KMS-11 (cell line): ENCODE measurements around the gene ELFN2.

ENCODE experiments used
- H2AFZ ChIP-seq: fragments of 200-600 bp; sonication (generic); 2 replicates; pipeline ENCODE4 v1.6.1; 2016; ENCODE audit warnings: antibody characterized with exemption, mixed run types, low read depth
- H3K27ac ChIP-seq: fragments of 200-600 bp; sonication (generic); 2 replicates; pipeline ENCODE4 v1.6.1; 2016; ENCODE audit warnings: mild to moderate bottlenecking, mixed run types
- H3K27me3 ChIP-seq: fragments of 200-600 bp; sonication (generic); 2 replicates; pipeline ENCODE4 v1.6.1; 2017; ENCODE audit warnings: mild to moderate bottlenecking, low read depth, mixed run types, moderate library complexity; ENCODE audit not compliant: insufficient read depth
- H3K36me3 ChIP-seq: fragments of 200-600 bp; sonication (generic); 2 replicates; pipeline ENCODE4 v1.6.1; 2017; ENCODE audit warnings: mild to moderate bottlenecking, mixed run types; ENCODE audit not compliant: insufficient read depth
- H3K4me1 ChIP-seq: fragments of 200-600 bp; sonication (generic); 2 replicates; pipeline ENCODE4 v1.6.1; 2016; ENCODE audit warnings: mild to moderate bottlenecking, low read depth, mixed run types; ENCODE audit not compliant: poor library complexity, severe bottlenecking
- H3K4me2 ChIP-seq: fragments of 200-600 bp; sonication (generic); 2 replicates; pipeline ENCODE4 v1.7.0; 2016; ENCODE audit warnings: mild to moderate bottlenecking, mixed run types
- H3K4me3 ChIP-seq: fragments of 200-600 bp; sonication (generic); IDR thresholded peaks from 2 replicates; pipeline ENCODE4 v1.6.1; 2017; ENCODE audit warnings: low read depth, low read length, mixed read lengths; ENCODE audit not compliant: insufficient read depth
- H3K79me2 ChIP-seq: fragments of 200-600 bp; sonication (generic); 2 replicates; pipeline ENCODE4 v1.6.1; 2016; ENCODE audit warnings: low read depth, mixed run types; ENCODE audit not compliant: insufficient read depth
- H3K9ac ChIP-seq: fragments of 200-600 bp; sonication (generic); 2 replicates; pipeline ENCODE4 v1.6.1; 2016; ENCODE audit warnings: mild to moderate bottlenecking, mixed run types
- H4K20me1 ChIP-seq: fragments of 200-600 bp; sonication (generic); 2 replicates; pipeline ENCODE4 v1.6.1; 2016; ENCODE audit warnings: mild to moderate bottlenecking, mixed run types; ENCODE audit not compliant: insufficient read depth
- CTCF ChIP-seq: fragments of 200-600 bp; sonication (generic); conservative IDR thresholded peaks from 2 replicates; pipeline ENCODE4 v1.6.1; 2017; ENCODE audit warnings: low read depth, mild to moderate bottlenecking, antibody characterized with exemption, low read length, moderate library complexity, mixed read lengths

The ELFN2 gene

GRCh38 chr22:37374571-37374970 lies 52.7 kb downstream of the ELFN2 start:
- H3K4me2 ChIP-seq = no peak overlapping the region
- H3K79me2 ChIP-seq = no peaks in the 10 kb centered on the region
- no peak overlapping the region for H2AFZ ChIP-seq
- H3K27ac ChIP-seq = no peak overlapping the region
- peaks cover 9% of the 10 kb centered on the region; the same call in 1 of the 2 replicates for H3K27me3 ChIP-seq
- H3K4me3 ChIP-seq = no peak overlapping the region
- no peaks in the 10 kb centered on the region for H4K20me1 ChIP-seq
- no peak for TF ChIP-seq CTCF
- peaks cover 44% of the 10 kb centered on the region for H3K4me1 ChIP-seq
- no peaks in the 10 kb centered on the region for H3K36me3 ChIP-seq
- no peak overlapping the region for H3K9ac ChIP-seq

GRCh38 chr22:37373451-37373850 lies 53.8 kb downstream of the ELFN2 start:
- H3K4me1 ChIP-seq = peaks cover 33% of the 10 kb centered on the region
- no peak overlapping the region for H3K9ac ChIP-seq
- H2AFZ ChIP-seq = no peak overlapping the region
- H4K20me1 ChIP-seq = no peaks in the 10 kb centered on the region
- peaks cover 5% of the 10 kb centered on the region; the same call in 1 of the 2 replicates for H3K27me3 ChIP-seq
- no peak overlapping the region for H3K4me2 ChIP-seq
- H3K4me3 ChIP-seq = no peak overlapping the region
- no peak for TF ChIP-seq CTCF
- no peak overlapping the region for H3K27ac ChIP-seq
- H3K79me2 ChIP-seq = no peaks in the 10 kb centered on the region
- no peaks in the 10 kb centered on the region for H3K36me3 ChIP-seq

- Histone ChIP-seq H3K4me1 (peaks cover 18% of the 10 kb centered on the region), H3K9ac (no peak overlapping the region), H3K79me2 (no peaks in the 10 kb centered on the region), H4K20me1 (no peaks in the 10 kb centered on the region), H3K36me3 (no peaks in the 10 kb centered on the region), H3K27me3 (no peaks in the 10 kb centered on the region; the same call in 1 of the 2 replicates), H3K4me2 (no peak overlapping the region), H3K27ac (no peak overlapping the region), H3K4me3 (no peak overlapping the region), H2AFZ (no peak overlapping the region)
- TF ChIP-seq CTCF = no peak
Observed at GRCh38 chr22:37371911-37372310, 55.4 kb downstream of the ELFN2 start.

- Histone ChIP-seq H3K36me3 (no peaks in the 10 kb centered on the region), H3K9ac (no peak overlapping the region), H3K4me1 (peaks cover 14% of the 10 kb centered on the region), H3K27ac (no peak overlapping the region), H3K4me3 (no peak overlapping the region), H2AFZ (no peak overlapping the region), H4K20me1 (no peaks in the 10 kb centered on the region), H3K4me2 (no peak overlapping the region), H3K79me2 (no peaks in the 10 kb centered on the region), H3K27me3 (no peaks in the 10 kb centered on the region; the same call in 1 of the 2 replicates)
- TF ChIP-seq CTCF = no peak
Observed at GRCh38 chr22:37371491-37371890, 55.8 kb downstream of the ELFN2 start.
